Embryonic facial prominence (tissue), 1 donor: ENCODE results near the gene BUB3.

Source experiments
- DNase-seq: peaks from one replicate; pipeline ENCODE4 v3.0.0-alpha.2; 2016; ENCODE audit errors: extremely low spot score

BUB3 gene, protein sequence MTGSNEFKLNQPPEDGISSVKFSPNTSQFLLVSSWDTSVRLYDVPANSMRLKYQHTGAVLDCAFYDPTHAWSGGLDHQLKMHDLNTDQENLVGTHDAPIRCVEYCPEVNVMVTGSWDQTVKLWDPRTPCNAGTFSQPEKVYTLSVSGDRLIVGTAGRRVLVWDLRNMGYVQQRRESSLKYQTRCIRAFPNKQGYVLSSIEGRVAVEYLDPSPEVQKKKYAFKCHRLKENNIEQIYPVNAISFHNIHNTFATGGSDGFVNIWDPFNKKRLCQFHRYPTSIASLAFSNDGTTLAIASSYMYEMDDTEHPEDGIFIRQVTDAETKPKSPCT

DNA sequence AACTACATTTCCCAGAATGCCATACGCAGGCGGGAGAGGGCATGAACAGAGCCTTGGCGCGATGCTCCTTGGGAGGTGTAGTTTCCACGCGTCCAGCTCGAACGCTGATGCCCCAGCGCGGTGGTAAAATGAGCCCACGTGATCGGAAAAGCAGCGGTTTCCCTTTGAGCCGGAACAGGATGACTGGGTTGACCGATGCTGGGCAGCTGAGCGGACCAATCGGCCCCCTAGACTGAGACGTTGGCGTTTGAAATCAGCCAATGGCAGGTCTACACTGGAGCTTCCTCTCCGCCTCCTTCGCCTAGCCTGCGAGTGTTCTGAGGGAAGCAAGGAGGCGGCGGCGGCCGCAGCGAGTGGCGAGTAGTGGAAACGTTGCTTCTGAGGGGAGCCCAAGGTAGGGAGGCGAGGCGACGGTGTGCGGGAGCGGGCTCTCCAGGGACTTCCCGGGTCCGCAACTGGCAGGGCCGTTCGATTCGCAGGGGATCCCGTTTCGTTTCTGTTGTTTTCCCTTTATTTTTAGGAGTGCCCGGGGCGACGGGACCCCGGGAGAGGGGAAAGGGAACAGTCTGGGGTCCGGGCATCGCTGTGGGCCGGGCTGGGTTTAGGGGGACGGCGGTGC, at the start of gene BUB3:
TSS of gene BUB3 (plus strand) at position 311 of the 619 bp plus-strand sequence. CDS start 516 bp downstream, outside the sequence.
- DNase-seq: peak; percentile 99

DNA sequence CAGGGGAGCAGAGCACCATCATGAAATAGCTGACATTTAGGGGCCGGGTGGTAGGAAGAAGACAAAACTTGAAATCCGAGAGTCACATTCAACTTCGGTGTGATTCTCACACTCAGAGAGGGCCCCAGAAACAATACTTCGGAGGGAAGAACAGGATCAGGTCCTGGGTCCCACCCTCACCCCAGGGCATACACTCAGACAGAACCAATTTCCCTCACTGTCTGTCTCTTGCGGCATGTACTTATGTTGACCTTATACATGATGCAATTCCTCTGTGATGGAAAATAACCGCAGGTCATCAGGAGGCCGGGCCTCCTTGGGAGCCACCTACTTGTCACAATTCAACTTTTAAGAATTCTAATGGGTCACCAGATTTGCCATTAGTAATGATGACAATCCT, 44.7 kb upstream of the BUB3 start:
- DNase-seq: no peak

DNA sequence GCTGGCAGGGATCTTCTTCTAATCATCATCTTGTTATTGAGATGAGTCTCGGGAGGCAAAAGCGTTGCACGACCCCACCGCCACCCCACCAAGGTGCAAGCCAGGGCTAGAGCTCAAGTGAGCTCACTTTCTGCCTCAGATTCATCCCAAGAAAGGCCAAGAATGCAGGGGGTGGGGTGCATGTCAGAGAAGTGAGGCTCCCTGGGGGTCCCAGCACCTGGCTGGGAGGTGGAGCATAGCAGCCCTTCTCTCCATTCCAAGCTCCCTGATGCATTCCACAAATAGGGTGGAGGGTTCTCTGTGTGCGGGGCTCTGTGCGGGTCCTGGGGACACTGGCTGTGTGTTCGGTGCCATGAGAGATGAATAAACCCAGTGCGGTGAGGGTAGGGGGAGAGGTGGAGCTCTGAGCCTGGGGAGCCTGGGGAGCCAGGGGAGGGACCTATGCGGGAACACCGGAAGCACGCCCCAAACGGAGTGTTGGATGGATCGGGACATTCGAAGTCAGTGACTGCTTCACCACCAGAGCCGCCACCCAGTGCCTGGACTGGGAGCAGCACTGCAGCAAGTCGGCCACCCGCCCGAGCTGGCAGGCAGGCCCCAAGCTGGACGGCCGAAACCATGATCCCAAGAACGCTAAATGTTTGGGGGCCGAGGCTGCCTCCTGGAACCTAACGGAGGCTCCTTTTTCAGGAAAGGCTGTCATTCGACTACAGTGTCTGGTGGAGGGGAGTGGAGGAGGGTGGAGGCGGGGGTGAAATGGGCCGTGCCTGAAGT, 36.4 kb upstream of the BUB3 start:
- no peak for DNase-seq

DNA sequence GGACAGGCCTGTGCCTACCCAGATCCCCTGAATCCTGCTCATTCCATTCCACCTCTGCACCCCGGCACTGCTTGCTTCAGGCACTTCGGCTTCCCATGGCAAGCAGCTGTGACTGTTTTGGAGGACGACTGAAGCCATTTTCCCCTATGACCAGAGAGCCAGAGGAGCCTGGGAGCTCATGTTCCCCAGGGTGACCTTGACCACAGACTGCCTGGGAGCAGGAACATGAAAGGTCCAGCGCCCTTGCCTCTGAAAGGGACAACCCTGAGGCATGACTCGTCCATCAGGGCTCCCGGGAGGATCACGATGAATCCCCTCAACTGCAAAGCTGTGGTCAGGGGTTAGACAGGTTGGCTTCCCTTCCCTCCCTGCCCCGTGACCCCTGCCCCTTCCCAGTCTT, 35.1 kb upstream of the BUB3 start:
- no peak for DNase-seq

DNA sequence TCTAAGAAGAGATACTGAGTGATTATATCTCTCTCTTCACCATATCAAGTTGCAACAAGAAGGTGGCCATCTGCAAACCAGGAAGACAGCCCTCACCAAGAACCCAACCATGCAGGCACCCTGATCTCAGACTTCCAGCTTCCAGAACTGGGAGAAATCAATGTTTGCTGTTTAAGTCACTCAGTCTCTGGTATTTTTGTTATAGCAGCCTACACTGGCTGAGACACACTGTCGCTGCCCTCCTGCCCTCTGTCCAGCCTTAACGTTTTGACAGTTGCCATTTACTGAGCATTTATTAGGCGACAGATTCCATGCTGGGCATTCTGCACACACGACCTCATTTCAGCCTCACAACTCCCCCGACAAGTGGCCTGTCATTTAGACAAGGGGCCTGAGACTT, 28.0 kb upstream of the BUB3 start:
- DNase-seq: no peak

DNA sequence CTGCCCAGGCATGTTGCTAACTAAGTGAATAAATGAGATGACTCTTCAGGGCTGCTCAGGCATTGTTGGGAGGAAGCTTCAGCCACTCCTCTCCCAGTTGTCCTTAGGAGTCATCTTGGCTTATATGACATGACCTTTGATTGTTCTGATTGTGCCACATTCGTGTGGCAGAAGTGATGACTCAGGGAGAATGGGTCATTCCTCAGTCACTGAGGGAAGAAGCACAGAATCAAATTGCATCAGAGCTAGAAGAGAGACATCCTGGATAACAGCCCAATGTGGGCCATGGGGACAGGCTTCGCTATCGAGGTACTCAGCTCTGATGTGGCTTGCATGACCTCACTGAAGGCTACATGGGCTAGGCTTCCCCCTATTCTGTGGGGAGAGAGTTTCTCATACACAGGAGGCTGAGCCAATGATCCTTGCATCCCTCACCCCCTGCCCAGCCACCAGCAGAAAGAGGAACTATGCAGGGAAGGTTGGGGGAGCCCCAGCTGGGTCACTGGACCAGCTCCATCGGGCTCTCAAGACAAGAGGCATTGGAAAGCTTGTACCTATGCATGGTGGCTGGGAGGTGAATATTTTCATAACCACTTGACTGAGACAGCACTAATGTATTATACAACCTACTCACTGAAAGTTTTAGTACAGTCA, 24.5 kb upstream of the BUB3 start:
- no peak for DNase-seq

DNA sequence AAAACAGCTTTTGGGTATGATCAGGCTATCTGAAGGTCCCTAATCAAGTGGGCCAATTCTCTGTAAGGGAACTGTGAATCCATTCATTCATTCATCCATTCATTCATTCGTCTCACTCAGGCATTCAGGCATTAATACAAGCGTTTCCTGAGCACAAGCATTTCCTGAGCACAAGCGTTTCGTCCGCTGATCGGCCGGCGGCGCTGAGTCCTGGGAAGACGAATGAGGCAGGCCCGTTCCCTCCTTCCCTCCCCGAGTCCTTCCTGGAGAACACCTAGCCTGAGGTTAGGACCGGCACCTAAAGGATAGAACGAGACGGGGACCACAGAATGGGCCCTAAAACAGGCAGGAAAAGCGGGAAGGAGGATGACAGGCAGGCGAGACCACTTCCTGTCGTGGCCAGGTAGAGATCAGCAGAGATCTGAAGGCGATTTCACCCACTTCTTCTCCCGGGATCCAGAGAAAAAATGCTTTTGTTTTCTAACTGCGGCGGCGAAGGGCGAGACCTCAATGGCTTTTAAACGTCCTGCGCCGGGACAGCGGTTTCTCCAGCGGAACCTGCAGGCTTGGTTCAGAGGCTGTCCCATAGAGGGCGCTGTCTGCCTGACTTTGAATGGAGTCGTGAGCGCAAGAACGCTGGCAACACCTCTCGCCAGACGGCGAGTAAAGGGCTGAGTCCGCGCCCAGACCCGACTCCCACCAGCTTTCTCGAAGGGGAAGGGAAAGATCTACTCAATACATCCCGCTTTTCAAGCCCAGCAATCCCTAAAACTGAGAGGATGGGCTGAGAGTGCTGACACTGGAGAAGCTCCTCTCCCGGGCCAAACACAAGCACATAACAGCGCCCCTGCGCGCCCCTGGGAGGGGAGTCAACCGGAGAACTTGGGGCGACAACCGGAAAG, 21.4 kb upstream of the BUB3 start:
- peak; percentile 70 for DNase-seq

DNA sequence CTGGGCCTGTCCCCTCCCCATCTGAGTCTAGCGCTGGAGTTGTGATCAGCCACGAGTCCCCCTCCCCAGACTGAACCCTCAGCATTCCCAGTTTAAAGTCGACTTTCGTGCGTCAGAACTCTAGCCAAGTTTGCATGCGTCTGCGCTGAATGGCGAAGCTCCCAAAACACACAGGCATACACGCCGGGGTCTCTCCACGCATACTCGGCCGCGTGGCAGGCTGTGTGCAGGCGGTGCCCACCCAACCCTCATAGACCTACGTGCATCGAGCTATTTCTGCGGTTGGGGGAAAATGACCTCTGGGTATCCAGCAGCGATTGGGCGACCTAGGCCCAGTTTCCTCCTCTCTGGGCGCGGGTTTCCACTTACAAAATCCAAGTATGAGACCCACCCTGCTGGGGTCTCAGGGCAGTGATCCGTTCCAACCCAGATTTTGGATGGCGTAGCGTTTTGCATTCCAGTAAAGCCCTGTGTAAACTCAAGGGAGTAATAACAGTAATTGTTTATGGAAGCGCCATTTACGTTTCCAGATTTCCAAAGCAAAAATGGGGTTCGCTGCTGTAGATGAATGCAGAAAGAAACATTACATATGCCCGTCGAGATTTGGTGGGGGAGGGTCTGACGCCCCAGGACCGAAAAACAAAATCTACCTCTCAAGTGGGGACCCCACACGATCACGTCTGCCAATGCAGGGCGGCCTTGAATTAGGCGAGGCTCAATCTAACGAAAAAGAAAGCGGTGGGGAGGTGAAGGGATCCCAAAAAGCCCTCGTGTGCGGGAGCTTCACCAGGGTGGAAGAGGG, 20.5 kb upstream of the BUB3 start:
- DNase-seq: no peak

DNA sequence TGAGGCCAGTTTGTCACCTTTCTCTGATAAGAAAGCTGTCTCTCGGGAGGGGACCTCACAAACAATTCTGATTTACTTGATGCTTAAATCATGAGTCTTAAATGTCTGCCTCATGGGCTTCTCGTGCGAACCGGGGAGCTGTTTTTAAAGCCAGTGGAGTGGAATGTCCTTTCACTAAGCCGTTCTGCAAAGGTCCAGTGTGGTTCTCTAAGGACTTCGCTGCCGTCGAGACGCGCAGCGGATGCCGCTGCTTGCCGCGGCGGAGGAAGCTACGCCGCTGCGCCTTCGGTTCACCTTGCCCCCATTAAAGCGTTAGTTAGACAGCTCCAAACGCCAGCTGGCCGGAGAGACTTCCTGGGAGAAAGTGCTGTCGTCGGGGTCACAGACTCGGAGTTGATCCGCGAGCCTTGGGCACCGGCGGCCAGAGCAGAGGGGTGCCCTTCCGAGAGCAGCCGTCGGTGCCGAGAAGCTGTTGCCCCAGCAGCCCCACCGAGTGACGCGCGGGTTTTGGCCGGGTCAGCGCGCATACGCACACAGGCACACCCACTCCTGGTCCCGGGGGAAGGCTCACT, 19.8 kb upstream of the BUB3 start:
- no peak for DNase-seq

DNA sequence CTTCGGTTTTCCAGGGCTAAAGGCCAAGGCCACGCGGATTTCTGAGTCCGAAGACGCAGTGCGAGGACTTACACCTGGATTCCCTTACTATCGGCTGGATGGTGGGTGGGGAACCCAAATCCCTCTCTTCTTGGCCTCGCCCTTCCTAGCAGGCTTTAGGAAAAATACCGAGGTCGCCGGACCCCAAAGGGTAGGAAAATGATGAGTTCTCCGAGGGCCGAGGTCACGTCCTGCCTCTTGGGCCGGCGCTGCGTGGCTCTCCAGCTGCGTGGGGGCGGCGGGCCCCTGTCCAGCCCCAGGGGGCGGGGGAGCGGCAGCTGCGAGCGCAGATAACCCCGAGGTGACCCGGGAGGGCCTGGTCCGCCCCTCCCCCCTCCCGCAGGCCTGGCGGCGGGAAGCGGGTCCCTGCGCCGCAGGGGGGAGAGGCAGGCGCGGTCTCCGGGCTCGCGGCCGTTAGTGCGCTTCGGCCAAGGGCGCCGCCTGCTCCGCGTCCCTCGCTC, 19.2 kb upstream of the BUB3 start:
- DNase-seq: no peak

DNA sequence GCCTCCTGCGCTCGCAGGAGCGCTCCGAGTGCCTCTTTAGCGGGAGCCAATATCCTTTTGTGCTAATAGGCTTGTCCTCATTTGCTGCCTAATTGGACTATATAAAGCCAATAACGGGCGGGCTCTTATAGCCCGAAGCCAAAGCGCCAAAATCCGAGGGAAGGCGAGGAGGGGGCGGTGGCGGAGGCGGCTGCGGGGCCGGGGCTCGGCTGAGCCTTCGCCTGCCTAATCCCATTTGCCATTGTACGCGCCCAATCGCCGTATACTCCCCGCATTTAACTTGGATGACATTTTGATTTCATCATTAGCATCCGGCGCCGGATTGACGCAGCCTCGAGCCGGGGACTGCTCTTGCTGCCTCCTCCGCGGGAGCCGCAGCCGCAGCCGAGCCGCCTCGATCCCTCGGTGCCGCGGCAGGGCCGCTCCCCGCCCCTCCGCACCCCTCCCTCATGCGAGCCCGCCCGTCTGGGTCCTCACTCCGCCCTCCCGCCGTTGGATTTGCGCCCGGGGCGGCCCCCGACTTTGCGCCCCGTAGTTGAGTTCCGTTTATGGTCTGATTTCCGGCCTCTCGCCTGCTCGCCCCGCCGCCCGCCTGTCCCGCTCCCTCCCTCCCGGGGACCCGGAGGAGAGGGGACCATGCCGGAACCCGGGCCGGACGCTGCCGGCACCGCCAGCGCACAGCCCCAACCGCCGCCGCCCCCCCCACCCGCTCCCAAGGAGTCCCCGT, 18.6 kb upstream of the BUB3 start, which contains the start of gene HMX3:
TSS of gene HMX3 (plus strand) at position 556 of the 727 bp plus-strand sequence. CDS start at position 637, 81 bp downstream.
- DNase-seq: no peak

DNA sequence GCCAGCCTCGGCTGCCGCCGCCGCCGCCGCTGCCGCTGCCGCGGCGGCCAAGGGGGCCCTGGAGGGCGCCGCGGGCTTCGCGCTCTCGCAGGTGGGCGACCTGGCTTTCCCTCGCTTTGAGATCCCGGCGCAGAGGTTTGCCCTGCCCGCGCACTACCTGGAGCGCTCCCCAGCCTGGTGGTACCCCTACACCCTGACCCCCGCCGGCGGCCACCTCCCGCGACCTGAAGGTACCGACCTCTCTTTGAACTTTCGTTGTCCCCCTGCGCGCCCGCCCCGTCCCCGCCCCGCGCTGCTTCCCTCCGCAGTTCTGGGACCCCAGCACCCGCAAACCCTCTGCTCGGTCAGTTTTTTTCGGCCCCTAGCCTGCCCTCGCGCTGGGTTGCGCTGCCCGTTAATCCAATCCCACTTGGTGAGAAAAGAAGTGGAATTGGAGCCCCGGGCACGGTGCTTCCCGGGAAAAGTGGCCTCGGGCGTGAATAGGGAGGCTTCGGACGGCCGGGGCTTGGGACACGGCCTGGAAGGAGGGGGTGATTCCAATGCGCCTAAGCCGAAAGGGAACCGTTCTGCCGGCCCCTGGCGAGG, 17.9 kb upstream of the BUB3 start:
- no peak for DNase-seq

DNA sequence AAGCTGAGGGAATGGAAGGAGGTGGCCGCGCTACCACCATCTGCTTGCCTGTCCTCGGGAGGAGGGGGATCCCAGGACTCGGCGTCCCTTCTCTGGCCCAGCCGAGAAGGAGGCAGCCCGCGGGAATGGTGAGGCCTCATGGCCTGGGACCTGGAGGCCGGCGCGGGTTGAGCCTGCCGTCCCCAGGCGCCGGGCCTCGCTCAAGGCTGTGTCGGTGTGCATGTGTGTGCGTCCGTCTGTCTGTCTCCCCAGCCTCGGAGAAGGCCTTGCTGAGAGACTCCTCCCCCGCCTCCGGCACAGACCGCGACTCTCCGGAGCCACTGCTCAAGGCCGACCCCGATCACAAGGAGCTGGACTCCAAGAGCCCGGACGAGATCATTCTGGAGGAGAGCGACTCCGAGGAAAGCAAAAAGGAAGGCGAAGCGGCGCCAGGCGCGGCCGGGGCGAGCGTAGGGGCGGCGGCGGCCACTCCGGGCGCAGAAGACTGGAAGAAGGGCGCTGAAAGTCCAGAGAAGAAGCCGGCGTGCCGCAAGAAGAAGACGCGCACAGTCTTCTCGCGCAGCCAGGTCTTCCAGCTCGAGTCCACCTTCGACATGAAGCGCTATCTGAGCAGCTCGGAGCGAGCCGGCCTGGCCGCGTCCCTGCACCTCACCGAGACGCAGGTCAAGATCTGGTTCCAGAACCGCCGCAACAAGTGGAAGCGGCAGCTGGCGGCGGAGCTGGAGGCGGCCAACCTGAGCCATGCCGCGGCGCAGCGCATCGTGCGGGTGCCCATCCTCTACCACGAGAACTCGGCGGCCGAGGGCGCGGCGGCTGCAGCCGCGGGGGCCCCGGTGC, 17.2 kb upstream of the BUB3 start:
- no peak for DNase-seq

DNA sequence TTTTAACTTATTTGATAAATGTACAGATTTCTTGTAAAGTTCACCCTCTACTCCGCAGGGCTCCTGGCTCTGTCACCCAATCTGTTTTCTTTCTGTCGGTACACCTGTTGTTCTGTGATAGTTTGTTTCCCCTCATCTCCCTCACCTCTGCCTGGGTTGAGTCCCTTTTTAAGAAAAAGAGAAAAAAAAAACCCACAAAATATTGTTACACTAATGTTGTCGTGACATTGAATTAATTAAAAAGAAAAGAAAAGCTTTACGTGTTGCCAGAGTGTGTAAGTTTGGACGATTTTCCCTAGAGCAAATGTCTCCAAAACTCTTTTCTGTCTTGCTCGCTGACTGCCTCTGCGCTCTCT, 15.1 kb upstream of the BUB3 start:
- no peak for DNase-seq

DNA sequence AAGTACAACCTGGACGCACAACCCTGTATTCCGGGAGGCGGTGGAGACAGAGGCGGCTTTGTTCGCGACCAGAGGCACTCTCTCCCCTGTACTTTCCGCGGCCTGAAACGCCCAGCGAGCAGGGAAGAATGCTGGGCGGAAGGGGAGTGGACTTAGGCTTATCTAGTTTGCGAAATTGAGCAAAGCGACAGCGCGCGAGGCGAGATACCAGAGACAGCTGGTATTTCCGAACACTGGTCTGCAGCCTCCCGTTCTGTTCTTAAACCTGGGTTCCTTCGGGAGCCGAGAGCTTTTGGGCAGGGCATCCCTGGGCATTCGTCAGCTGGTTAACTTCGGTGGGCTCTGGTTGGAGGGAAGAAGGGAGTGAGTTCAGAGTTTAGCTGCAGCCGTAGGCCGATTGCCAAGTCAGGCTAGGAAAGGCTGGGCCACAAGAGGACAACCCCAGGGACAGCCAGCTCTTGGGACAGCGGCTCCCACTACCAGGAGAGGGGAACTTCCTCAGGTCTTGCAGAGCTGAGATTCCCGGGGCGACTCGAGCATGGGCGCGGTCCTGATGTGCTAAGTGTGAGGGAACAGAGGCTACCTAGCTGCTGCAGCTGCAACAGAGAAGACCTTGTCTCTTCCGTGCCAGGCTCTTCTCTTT, 14.6 kb upstream of the BUB3 start:
- no peak for DNase-seq

DNA sequence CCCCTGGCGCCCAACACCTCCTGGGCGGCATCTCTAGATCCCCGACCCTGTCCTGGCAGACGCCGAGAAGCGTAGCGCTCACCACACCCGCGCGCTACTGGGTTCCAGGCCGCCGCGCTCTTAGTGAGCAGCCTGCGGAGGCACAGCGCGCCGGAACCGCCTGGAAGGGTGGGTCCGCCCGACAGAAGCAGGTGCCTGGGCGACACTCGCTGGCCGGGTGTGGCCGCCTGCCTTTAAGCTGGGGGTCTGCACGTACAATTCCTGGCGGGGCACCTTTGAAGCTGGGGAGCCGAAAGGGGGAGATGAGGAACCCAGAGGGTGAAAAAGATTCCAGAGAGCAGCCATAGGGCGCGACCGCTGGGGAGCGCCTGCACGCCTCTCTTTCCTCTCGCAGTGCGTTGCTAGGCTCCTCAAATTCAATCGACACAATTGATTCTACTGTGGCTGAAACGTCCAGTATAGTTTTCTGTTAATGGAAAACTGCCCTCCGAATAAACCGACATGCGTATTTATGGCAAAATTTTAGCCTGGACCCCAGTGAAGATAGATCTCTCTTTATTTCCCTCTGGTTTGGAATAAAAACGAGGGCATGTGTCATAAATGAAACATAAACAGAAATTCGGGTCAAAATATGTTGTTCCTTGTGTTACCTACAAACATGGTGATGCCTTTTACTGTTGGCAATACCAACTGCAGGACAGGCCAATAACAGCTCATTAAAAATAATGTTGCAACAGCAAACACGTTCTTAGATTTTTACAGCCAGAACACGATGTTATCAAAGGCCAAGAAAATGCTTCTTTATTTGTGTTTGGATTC, 13.8 kb upstream of the BUB3 start:
- DNase-seq: no peak
